HG03045 (cell line): ENCODE results near the gene COX19.
A peak's percentile ranks its signal among the peaks of the same experiment; 100 is the strongest.
"Not testable (repeated sequence)": the region's sequence is repeated elsewhere in the genome, so short reads cannot be mapped to it uniquely, and the experiment has no call there.

Experiments used
- ATAC-seq: cut with Tn5 transposase; IDR thresholded peaks from one replicate; pipeline ENCODE4 v1.9.1; 2021; ENCODE audit warnings: mild to moderate bottlenecking, moderate library complexity; ENCODE audit not compliant: unreplicated experiment

Gene COX19

GRCh38 chr7:963236-964078, 11.9 kb downstream of the COX19 start:
- no peak for ATAC-seq

GRCh38 chr7:962401-963081, 12.8 kb downstream of the COX19 start:
- ATAC-seq = no peak

- ATAC-seq = no peak
These were observed 13.6 kb downstream of the COX19 start for GRCh38 chr7:961546-962400.

- ATAC-seq = not testable (repeated sequence)
These were observed 14.4 kb downstream of the COX19 start for GRCh38 chr7:960972-961371.

- ATAC-seq = no peak
These were observed 15.0 kb downstream of the COX19 start for GRCh38 chr7:960269-960871.

- not testable (repeated sequence) for ATAC-seq
These were observed 15.6 kb downstream of the COX19 start for GRCh38 chr7:959740-960139.

- no peak for ATAC-seq
These were observed 16.1 kb downstream of the COX19 start for GRCh38 chr7:959271-959670.

- no peak for ATAC-seq
These were observed 16.8 kb downstream of the COX19 start for GRCh38 chr7:958221-959200.

- ATAC-seq = no peak
These were observed 17.7 kb downstream of the COX19 start for GRCh38 chr7:957418-958220.

- no peak for ATAC-seq
These were observed 19.3 kb downstream of the COX19 start for GRCh38 chr7:956031-956430.

GRCh38 chr7:954330-955238, 20.8 kb downstream of the COX19 start, which contains the start of gene ADAP1:
Gene ADAP1, minus strand, starts transcription at chr7:954680. Its CDS starts 203 bp downstream, at chr7:954477.
- peak; percentile 49 for ATAC-seq

- peak; percentile 8 for ATAC-seq
These were observed 21.6 kb downstream of the COX19 start for GRCh38 chr7:953547-954327.

- no peak for ATAC-seq
These were observed 22.6 kb downstream of the COX19 start for GRCh38 chr7:952548-953441.

GRCh38 chr7:951881-952547, 23.3 kb downstream of the COX19 start:
- no peak for ATAC-seq
